ENCODE results near the gene TGDS.
A peak's percentile ranks its signal among the peaks of the same experiment; 100 is the strongest.
"Not testable (repeated sequence)": the region's sequence is repeated elsewhere in the genome, so short reads cannot be mapped to it uniquely, and the experiment has no call there.

The TGDS gene

DNA sequence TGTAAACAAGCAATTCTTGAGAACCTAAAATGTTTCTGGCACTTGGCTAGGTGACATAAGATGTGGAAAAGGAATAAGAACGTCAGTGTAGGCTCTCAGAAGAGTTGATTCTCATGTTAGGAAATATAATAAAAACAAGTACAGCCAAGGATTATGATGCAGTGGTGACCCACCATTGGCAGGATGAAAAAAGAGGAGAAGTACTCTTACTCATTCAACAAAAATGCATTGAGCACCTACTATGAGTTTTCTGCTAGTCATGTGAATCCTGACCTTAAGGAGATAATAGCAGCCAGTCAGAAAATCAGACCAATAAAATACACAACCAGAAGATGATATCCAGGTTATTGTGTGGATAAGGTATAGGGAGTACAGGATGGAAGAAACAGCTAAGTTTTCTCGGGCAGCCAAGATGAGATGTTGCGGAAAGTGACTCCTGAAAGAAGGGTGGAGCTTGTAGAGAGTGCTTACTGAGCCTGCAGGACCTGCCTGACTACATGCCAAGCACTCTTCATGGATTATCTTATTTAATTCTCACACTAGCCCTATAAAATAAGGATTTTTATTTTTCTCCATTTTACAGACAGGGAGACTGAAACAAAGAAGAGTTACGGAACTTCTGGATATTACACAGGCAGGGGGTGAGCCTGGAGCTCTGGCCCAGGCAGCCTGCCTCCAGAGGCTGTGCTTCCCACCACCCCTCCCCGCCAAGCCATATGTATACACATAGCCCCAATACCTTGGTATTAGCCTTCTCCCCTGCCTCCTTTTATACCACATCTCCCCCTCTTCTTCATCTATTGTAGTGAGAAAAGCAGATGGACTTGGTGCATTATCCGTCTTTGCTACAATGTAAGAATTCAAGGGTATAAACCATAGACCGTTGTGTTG is 58.0 kb downstream of the TGDS start:
- in situ Hi-C loops (cut with HindIII; ENCODE audit: low sequenced_read_pairs) = loop anchor here (5.0 kb wide), 1 partner anchor 39 kb away; no protein-coding TSS in a partner anchor
- TF ChIP-seq, protein P1, sequence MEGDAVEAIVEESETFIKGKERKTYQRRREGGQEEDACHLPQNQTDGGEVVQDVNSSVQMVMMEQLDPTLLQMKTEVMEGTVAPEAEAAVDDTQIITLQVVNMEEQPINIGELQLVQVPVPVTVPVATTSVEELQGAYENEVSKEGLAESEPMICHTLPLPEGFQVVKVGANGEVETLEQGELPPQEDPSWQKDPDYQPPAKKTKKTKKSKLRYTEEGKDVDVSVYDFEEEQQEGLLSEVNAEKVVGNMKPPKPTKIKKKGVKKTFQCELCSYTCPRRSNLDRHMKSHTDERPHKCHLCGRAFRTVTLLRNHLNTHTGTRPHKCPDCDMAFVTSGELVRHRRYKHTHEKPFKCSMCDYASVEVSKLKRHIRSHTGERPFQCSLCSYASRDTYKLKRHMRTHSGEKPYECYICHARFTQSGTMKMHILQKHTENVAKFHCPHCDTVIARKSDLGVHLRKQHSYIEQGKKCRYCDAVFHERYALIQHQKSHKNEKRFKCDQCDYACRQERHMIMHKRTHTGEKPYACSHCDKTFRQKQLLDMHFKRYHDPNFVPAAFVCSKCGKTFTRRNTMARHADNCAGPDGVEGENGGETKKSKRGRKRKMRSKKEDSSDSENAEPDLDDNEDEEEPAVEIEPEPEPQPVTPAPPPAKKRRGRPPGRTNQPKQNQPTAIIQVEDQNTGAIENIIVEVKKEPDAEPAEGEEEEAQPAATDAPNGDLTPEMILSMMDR (IDR thresholded peaks at IDR 0.05; ENCODE audit: low read depth, low read length, missing control alignments) = no peak
- no peak for DNase-seq (ENCODE audit: low read depth)
- no peak overlapping the region for H3K4me3 ChIP-seq (ENCODE audit: low read depth, low read length)

DNA sequence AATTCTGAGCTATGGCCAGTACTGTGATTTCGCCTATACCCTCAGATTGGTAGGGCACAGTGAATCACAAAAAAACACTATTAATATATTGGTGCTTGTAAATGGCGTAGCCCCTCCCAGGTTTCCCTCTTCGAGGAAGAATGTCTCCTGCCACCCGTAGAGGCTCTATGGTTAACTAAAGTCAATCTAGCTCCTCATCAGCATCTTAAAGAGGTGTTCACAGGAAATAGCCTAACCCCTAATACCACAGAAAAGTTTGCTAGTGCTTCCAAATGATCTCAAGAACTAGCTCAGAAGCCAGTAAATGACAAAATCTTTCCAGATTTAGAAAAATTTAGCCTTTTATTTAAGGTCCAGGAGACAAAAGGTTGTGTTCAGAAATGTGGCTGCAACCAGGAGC is 60.2 kb downstream of the TGDS start:
- H3K4me3 ChIP-seq (ENCODE audit: low read depth, low read length) = no peak overlapping the region
- TF ChIP-seq, protein P1 (IDR thresholded peaks at IDR 0.05; ENCODE audit: low read depth, low read length, missing control alignments) = no peak
- no peak for DNase-seq (ENCODE audit: low read depth)
- in situ Hi-C loops (cut with HindIII; ENCODE audit: low sequenced_read_pairs) = loop anchor here (5.0 kb wide), 1 partner anchor 42 kb away; no protein-coding TSS in a partner anchor

DNA sequence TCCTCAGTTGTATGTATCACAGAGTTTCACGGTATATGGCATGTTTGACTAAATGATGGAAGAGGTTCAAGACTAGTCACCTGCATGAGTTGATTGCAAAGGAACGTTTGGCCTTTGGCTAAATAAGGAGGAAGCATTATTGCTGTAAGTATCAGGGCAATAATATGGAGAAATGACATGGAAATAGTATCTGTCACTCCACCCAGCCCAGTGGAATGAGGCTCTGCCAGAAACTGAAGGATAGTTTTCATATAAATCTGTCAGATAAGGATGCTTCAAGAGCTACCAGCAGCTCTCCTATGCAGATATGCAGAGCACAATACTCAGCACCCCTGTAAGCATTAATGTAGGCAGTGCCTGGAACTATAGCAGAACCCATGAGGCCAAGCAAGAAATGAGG is 60.7 kb downstream of the TGDS start:
- no peak overlapping the region for H3K4me3 ChIP-seq (ENCODE audit: low read depth, low read length)
- in situ Hi-C loops (cut with HindIII; ENCODE audit: low sequenced_read_pairs) = loop anchor here (5.0 kb wide), 1 partner anchor 42 kb away; no protein-coding TSS in a partner anchor
- TF ChIP-seq, protein P1 (IDR thresholded peaks at IDR 0.05; ENCODE audit: low read depth, low read length, missing control alignments) = no peak
- DNase-seq (ENCODE audit: low read depth) = no peak

DNA sequence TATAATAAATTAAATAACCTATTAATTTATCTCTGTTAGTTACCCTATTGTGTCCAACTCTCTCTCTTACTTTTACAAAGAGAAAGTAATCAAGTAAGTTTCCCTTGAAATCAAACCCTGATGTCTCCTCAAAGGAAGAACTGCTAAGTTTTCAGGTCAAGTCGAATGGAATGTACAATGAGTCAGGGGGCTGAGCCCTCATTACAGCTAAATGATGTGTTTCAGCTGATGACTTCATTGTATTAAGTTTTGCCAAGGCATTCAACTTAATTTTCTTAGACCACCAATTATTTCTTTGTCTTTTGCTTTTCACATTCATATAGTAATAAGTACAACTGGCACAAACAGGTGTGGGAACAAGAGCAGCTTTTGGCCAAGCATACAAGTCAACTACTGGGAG is 61.8 kb downstream of the TGDS start:
- peak; percentile 3 for DNase-seq (ENCODE audit: low read depth)
- in situ Hi-C loops (cut with HindIII; ENCODE audit: low sequenced_read_pairs) = no loop called here
- no peak overlapping the region for H3K4me3 ChIP-seq (ENCODE audit: low read depth, low read length)
- TF ChIP-seq, protein P1 (IDR thresholded peaks at IDR 0.05; ENCODE audit: low read depth, low read length, missing control alignments) = no peak

DNA sequence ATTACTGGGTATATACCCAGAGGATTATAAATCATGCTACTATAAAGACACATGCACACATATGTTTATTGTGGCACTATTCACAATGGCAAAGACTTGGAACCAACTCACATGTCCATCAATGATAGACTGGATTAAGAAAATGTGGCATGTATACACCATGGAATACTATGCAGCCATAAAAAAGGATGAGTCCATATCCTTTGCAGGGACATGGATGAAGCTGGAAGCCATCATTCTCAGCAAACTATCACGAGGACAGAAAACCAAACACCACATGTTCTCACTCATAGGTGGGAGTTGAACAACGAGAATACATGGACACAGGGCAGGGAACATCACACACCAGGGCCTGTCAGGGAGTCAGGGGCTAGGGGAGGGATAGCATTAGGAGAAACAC is 63.7 kb downstream of the TGDS start:
- in situ Hi-C loops (cut with HindIII; ENCODE audit: low sequenced_read_pairs); DNase-seq (ENCODE audit: low read depth); H3K4me3 ChIP-seq (ENCODE audit: low read depth, low read length): not testable (repeated sequence)

DNA sequence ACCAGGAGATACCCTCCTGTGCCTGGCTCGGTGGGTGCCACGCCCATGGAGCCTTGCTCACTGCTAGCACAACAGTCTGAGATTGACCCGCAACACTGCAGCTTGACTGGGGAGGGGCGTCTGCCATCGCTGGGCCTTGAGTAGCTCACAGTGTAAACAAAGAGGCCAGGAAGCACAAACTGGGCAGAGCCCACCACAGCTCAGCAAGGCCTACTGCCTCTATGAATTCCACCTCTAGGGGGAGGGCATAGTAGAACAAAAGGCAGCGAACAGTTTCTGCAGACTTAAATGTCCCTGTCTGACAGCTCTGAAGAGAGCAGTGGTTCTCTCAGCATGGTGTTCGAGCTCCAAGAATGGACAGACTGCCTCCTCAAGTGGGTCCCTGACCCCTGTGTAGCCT is 69.0 kb downstream of the TGDS start:
- H3K4me3 ChIP-seq (ENCODE audit: low read depth, low read length); DNase-seq (ENCODE audit: low read depth); in situ Hi-C loops (cut with HindIII; ENCODE audit: low sequenced_read_pairs): not testable (repeated sequence)

DNA sequence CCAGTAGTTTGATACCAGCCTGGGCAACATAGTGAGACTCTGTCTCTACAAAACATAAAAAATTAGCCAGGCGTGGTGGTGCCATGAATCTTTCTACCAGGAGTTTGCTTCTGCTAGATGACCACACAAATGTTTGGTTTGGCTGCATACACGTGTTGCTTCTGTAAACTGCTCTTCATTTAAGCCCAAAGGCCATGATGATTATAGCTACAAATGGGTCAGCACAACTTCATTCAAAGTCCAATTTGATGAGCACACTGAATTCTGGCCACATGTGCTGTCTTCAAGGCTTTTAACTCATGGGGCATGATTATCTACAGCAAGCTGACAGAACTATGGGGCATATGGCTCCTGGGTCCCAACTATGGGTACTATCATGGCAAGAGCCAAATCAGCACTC is 70.2 kb downstream of the TGDS start:
- no peak for DNase-seq (ENCODE audit: low read depth)
- H3K4me3 ChIP-seq (ENCODE audit: low read depth, low read length) = no peak overlapping the region
- TF ChIP-seq, protein P1 (IDR thresholded peaks at IDR 0.05; ENCODE audit: low read depth, low read length, missing control alignments) = no peak
- in situ Hi-C loops (cut with HindIII; ENCODE audit: low sequenced_read_pairs) = no loop called here

All from astrocyte of the cerebellum (primary cell).